Panc1 (cell line): ENCODE results near the gene NDE1.

Source experiments
- POLR2AphosphoS5 ChIP-seq: IDR thresholded peaks from 2 replicates; pipeline ENCODE4 v1.6.1; 2012; ENCODE audit warnings: mild to moderate bottlenecking, low read depth, low read length, moderate library complexity
- TF ChIP-seq, protein P1 (sequence below): fragments of 450-650 bp; IDR thresholded peaks from 2 replicates; pipeline ENCODE4 v1.5.1; 2017; ENCODE audit warnings: mild to moderate bottlenecking
- TF ChIP-seq, protein P2 (sequence below), 2 experiments: IDR thresholded peaks; 2 replicates each; pipeline ENCODE4 v1.6.1; 2011 to 2012; ENCODE audit warnings: low read depth in 2 of 2, control low read depth in 1 of 2, low read length in 1 of 2, mild to moderate bottlenecking in 1 of 2, moderate library complexity in 1 of 2; ENCODE audit not compliant: insufficient read depth in 1 of 2

GRCh38 chr16:15773968-15774367, 123.9 kb downstream of the NDE1 start:
- TF ChIP-seq, protein P1, sequence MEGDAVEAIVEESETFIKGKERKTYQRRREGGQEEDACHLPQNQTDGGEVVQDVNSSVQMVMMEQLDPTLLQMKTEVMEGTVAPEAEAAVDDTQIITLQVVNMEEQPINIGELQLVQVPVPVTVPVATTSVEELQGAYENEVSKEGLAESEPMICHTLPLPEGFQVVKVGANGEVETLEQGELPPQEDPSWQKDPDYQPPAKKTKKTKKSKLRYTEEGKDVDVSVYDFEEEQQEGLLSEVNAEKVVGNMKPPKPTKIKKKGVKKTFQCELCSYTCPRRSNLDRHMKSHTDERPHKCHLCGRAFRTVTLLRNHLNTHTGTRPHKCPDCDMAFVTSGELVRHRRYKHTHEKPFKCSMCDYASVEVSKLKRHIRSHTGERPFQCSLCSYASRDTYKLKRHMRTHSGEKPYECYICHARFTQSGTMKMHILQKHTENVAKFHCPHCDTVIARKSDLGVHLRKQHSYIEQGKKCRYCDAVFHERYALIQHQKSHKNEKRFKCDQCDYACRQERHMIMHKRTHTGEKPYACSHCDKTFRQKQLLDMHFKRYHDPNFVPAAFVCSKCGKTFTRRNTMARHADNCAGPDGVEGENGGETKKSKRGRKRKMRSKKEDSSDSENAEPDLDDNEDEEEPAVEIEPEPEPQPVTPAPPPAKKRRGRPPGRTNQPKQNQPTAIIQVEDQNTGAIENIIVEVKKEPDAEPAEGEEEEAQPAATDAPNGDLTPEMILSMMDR, result no peak
- no peak for TF ChIP-seq POLR2AphosphoS5
- TF ChIP-seq, protein P2, sequence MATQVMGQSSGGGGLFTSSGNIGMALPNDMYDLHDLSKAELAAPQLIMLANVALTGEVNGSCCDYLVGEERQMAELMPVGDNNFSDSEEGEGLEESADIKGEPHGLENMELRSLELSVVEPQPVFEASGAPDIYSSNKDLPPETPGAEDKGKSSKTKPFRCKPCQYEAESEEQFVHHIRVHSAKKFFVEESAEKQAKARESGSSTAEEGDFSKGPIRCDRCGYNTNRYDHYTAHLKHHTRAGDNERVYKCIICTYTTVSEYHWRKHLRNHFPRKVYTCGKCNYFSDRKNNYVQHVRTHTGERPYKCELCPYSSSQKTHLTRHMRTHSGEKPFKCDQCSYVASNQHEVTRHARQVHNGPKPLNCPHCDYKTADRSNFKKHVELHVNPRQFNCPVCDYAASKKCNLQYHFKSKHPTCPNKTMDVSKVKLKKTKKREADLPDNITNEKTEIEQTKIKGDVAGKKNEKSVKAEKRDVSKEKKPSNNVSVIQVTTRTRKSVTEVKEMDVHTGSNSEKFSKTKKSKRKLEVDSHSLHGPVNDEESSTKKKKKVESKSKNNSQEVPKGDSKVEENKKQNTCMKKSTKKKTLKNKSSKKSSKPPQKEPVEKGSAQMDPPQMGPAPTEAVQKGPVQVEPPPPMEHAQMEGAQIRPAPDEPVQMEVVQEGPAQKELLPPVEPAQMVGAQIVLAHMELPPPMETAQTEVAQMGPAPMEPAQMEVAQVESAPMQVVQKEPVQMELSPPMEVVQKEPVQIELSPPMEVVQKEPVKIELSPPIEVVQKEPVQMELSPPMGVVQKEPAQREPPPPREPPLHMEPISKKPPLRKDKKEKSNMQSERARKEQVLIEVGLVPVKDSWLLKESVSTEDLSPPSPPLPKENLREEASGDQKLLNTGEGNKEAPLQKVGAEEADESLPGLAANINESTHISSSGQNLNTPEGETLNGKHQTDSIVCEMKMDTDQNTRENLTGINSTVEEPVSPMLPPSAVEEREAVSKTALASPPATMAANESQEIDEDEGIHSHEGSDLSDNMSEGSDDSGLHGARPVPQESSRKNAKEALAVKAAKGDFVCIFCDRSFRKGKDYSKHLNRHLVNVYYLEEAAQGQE (IDR thresholded peaks at IDR 0.05; ENCODE audit: insufficient read depth in 1 of 2, low read depth in 2 of 2, low read length in 1 of 2), result no peak
